ENCODE data around the gene PREP.

PREP gene

DNA sequence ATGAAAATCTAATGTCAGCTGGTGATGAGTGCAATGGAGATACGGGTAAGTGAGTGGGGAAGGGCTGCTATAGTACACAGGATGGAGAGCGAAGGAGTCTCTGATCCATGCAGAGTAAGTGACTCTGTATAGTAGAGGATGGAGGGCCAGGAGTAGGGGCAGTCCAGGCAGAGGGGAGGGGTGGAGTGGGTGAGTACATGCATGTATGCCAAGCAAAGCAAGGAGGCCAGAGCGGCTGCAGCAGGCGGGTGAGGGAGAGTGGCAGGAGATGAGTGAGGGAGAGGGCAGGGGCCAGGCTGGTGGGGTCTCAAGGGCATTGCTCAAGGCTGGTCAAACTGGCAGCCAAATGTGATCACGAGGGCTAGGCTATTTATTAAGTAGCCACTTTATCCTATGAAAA, 94.0 kb downstream of the PREP start:
- DNase-seq (ENCODE audit: low spot score): no peak

DNA sequence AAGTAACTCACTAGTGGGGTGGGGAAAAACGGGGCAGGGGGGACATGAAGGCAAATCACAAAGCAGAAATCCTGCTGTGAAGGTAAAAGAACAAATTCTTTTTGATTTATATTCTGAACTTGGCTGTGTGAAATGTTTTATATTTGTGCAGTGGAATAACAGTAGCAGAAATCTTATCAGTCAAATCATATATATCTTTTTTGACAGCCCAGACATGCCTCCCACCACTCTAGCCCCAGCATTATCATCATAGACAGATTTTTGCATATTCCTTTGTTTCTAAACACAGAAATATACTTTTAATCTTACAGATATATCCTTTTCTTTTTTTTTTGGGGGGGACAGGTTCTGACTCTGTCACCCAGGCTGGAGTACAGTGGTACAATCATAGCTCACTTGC, 97.4 kb downstream of the PREP start:
- no peak for DNase-seq (ENCODE audit: low spot score)

DNA sequence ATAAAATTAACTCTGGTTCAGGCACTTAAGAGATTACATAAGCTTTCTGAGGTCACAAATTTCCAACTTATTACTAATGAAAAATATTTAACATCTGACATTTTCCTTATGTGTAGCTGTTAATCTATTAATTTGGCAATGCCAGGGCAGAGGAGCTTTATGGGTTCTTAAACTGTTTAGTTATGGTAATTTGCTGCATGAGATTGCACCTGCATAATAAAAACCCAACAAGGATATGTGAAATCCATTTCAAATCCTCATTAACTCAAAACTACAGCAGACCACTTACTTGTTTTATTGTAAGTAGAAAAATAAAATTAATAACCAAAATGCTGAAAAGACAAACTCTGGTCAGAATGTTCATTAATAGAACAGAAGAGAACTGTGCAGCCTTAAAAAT, 98.1 kb downstream of the PREP start:
- no peak for DNase-seq (ENCODE audit: low spot score)

DNA sequence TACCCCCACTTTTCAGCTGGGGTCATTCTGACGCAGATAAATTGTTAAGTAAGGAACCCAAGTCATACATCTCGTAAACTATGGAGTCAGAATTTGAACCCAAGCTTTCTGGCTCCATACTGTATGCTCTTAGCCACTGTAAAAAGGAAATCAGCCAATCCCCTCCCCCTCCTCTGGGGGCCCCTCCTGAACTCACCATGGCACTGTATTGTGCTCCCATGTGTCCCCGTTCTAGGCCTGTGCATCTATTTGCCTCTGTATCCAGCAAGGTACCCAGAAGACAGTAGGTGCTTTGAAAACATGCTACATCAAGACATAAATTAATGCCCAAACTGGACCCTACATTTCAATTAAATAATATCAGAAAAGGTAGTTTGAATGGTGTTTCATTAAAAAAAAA, 98.5 kb downstream of the PREP start:
- no peak for DNase-seq (ENCODE audit: low spot score)

DNA sequence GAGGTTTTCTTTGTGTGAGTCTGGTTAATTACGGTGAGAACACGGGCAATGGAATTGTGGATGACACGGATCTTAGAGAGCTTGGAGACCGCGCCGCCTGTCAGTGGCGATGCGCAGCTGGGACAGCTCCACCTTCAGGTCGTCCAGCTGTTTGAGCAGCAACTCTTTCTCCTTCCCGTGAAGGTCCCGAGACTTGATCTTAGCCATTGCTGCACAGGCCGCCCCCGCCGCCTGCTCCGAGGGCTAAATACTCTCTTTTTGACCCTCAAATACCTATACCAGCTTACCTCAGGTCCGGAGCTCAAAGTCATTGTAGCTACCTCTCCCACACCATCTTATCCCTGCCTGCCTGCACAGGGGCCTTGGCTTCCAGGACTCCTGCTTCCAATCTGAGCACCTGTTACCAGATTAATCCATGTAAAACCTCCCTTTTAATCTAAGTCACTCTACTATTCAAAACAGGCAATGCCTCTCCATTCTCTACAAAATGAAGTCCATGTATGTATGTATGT, 100.2 kb downstream of the PREP start:
- no peak for DNase-seq (ENCODE audit: low spot score)

DNA sequence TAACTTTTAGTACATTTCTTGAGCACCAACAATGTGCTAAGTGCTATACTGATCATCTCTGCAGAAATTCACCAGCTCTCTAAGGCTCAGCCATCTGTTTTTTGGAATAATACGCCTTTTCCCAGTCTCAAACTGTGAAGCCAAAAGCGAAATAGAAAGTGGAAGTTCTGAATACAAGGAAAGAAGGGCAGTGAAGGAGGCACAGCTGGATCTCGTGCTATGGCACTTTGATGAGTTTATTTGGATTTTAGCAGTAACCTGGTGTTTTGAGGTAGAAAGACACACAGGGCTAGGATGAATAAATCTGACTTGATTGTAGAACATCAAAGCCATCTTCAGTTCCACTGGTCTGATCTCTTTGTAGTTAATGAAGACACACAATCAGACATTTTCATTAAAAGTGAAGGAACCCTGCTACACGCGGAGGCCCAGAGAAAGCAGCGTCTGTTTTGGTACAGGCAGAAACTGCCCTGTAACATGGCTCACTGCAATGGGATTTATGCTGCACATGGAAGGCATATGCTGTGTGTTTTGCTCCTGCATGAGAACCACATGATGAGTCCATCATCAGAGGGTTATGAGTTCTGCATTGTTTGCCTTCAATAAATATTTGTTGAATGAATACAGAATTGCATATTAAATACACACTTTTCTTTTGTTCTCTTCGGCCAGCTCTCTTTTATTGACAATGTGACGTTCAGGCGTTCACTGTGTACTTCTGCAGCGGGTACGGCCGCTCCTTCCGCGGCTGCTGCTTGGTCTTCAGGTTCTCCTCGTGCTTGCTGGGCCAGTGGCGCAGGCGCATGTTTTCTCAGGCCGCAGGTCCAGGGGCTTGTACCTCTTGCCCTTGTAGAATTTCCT, 100.9 kb downstream of the PREP start:
- no peak for DNase-seq (ENCODE audit: low spot score)

DNA sequence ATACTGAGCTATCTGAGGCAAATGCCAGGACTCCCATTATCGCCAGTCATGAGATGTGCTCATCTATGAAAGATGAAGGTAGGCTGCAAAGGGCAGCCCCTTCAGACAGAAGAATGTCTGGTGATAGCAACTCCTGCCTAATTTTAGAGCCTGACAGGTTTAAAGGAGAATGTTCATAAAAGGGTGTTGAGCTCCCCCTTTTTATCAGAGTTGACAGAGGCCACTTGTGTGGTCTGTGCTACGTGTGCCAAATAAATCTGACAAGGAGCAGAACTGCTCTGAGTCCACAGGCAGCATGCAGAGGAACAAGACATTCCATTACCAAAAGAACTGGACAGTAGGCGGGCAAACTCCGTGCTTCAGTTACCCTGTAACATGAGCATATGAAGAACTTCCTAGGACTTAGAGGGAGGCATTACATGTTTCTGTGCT, 101.8 kb downstream of the PREP start:
- no peak for DNase-seq (ENCODE audit: low spot score)

DNA sequence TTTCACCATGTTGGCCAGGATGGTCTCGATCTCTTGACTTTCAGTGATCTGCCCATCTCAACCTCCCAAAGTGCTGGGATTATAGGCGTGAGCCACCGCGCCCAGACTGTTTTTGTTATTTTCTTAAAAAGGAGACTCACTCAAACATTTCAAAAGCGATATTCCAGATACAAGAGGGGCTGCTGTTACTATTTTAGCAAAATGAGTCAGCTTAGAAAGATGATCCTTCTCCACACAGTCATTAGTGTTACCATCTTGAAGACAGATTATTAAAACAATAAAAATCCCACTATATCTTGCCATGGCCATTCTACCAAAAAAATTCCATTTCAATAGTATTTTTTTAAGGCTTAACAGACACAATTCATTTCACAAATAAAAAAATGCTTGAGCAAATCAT, 102.8 kb downstream of the PREP start:
- no peak for DNase-seq (ENCODE audit: low spot score)

DNA sequence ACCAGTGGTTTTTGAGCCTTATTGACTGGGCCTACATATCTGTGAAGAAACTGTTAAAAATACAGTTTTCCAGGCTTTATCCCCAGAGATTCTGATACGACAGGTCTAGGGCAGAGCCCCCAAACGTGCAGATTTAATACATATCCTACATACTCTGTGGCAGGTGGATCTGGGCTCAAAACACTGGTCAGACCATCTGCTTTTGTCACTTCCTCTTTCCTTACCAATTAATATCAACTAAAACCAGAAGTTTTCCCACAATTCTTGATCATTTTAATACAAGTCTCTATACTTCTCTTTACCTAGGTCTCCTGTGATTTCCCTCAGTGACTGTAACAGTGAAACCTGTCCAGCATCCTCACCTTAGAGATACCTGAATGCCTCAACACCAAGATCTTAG, 108.8 kb downstream of the PREP start:
- DNase-seq (ENCODE audit: low spot score): no peak

DNA sequence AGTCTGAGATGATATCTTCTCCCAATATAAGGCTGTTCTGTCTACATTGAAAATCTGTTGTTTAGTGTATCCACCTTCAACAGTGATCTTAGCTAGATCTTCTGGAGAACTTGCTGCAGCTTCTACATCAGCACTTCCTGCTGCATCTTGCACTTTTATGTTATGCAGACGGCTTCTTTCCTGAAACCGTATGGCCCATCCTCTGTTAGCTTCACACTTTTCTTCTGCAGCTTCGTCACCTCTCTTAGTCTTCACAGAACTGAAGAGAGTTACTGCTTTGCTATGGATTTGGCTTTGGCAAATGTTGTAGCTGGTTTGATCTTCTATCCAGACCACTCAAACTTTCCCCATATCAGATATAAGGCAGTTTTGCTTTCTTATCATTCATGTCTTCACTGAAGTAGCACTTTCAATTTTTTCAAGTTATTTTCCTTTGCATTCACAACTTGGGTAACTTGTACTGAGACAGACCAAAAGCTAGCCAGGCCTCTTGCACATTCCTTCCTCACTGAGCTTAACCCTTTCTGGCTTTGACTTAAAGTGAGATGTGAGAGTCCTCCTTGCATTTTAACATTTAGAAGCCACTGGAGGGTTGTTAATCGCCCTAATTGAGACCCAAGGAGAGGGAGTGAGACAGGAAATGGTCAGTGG, 110.1 kb downstream of the PREP start:
- DNase-seq (ENCODE audit: low spot score): no peak

DNA sequence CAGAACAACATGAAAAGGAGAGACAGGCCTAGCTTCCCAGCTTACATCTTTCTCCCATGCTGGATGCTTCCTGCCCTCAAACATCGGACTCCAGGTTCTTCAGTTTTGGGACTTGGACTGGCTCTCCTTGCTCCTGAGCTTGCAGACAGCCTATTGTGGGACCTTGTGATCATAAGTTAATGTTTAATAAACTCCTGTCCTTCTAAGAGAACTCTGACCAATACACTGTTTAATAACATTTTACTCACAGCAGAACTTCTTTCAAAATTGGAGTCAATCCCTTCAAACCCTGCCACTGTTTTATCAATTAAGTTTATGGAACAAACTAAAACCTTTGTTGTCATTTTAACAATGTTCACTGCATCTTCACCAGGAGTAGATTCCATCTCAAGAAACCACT, 111.4 kb downstream of the PREP start:
- DNase-seq (ENCODE audit: low spot score): peak; percentile 13

DNA sequence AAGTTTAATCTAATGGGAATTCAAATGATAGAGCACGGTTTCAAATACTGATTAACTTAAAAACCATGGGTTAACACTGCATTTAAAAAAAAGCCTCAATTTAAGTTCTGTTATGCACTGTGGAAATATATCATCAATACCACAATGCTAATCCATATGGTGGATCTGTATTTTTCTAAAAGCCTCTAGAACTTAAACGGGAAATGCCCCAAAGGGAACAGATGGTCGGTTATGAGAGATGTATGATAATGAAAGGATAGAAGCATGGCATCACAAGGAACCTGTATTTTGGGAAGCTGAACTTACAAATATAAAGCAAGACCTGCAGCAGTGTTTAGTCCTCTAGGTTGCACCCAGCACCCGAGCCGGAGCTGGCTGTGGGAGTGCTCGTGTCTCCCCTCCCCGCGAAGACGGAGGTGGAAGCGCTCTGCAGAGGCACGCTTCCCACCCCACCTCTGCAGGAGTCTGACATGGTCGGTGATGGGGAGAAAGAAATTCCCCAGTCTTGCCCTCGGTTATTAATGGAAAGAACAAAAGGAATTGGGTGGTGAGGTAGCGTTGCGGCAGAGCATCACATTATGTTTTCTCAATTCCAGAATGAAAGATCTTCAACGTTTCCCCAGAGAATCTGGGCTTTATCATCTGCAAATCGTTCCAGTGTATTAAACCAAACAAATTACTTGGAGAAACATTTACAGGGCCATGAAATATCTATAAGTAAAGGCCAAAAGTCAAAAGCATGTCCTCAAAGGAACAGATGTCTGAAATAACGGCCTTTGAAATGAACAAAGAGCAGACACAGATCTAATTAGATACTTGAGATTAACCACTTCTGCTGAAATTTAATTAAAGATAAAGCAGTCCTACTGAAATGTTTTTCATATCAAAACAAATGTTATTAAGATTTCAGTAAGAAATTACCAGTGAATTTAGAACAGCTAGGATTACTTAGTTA, 120.0 kb downstream of the PREP start:
- no peak for DNase-seq (ENCODE audit: low spot score)

DNA sequence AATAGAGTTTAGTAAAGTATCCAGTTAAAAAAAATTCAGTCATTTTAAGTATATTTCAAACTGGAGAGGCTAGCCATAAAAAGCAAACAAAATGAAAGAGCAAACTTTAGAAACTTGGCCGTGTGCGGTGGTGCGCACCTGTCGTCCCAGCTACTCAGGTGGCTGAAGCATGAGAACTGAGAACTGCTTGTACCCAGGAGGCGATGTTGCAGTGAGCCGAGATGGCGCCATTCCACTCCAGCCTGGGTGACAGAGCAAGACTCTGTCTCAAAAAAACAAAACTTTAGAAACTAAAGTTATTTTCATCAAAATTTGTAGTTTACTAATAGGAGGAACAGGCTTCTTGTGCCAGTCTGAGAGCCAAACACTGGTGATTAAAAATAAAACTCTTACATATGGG, 122.8 kb downstream of the PREP start:
- DNase-seq (ENCODE audit: low spot score): no peak

DNA sequence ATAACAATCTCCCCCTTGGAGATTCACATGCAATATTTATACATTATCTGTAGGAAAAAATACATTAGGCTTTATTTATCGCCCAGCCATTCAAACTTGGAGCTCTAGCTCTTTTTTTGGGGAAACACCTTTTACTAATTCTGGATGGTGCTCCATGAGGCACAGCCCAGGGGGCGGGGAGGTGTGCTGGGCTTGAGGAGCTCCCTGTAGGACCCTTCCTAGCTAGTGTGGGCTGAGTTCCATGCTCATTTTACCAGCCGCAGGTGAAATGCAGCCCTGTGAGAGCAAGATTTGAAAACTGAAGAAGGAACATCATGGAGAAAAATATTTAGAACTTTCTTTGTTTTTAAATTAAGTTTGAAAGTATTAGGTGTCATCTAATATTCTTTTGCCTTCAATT, 123.4 kb downstream of the PREP start:
- no peak for DNase-seq (ENCODE audit: low spot score)

DNA sequence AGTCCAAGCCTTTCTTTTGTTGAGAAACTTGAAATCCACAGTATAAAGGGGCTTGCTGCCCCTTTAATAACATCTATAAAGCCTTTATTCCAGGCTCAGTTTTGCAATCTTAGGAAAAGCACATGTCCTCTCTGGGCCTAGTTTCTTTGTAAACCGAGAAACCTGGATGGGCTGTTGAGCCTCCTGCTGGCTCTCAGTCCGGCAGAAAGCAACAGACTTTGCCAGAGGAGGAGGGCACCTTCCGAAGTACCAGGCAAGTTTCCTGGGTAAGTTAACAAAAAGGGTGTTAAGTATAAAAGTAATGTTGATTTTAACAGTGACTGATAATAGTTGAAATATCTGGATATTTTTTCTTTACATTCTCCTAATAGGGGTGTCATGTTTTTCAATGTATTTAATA, 124.1 kb downstream of the PREP start:
- DNase-seq (ENCODE audit: low spot score): no peak

DNA sequence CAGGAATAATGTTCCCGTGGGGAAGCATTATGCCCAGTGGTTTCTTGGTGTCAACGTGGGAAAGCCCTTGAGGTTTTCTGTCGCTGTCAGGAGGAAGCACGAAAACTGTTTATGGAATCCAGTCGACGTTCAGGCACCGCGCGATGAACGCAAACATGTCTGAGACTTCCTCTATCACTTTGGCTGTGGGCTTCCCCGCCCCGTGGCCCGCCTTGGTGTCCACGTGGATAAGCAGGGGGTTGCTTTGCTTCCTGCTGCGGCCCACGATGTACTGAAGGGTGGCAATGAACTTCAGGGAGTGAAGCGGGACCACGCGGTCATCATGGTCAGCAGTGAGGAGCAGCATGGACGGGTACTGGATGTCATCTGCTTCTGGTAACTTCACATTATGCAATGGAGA, 124.8 kb downstream of the PREP start:
- DNase-seq (ENCODE audit: low spot score): no peak

DNA sequence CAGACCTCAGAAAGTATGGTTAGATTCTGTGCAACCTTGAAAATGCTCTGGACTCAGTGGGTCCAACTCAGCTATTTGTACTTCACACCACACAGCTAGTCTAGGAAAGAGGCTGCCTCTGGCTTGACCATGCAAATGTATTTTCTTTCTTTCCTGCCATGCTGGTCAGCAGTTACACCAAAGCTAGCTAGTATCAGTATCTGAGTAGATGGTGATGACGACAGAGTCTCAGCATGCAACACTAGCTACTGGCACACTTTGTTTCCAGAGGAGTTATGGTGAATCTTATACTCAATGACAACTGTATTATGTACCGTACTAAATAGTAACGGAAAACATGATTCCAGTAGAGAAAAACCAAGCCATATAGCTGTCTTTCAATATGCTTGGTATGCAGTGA, 126.5 kb downstream of the PREP start:
- DNase-seq (ENCODE audit: low spot score): no peak

DNA sequence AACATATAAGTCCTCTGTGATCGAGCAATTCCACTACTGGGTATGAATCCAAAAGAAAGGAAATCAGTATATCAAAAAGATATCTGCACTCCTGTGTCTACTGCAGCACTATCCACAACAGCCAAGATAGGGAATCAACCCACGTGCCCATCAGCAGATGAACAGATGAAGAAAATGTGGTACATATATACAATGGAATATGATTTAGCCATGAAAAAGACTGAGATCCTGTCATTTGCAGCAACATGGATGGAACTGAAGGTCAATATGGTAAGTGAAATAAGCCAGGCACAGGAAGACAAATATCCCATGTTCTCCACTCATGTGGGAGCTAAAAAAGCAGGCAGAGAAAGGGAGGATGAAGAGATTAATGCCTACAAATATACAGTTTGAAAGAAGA, 127.3 kb downstream of the PREP start:
- no peak for DNase-seq (ENCODE audit: low spot score)

DNA sequence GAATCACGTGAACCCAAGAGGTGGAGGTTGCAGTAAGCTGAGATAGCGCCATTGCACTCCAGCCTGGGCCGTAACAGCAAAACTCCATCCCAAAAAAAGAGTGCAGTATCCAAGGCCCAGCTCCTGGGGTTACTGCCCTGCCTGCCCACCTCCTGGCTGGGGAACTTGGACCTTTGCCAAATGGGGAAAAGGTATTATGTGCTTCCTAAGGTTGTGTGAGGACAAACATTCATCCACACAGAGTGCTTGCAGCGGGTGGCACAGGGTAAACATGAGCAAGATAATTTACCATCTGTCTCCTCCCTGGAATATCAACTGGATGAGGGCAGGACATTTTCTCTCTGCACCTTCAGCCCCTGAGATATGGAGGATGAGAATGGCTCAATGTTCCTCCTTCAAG, 128.2 kb downstream of the PREP start:
- no peak for DNase-seq (ENCODE audit: low spot score)

DNA sequence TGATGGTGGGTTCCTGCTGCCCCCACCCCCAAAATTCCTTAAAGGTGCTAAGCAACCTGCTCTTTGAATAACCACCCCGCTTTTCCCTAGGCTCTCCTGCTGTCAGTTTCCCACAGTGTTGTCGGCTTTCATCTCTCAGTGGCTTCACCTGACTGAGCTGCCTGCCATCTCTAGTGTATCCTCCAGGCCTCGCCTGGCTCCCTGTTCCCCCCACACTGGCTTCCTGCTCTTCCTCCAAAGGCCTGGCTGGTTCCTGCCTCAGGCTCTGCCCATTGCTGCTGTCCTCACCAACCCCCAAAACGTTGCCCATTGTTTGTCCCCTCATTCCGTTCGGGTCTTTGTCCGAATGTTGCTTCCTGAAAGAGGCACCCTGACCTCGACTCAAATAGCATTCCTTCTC, 129.3 kb downstream of the PREP start:
- DNase-seq (ENCODE audit: low spot score): no peak

DNA sequence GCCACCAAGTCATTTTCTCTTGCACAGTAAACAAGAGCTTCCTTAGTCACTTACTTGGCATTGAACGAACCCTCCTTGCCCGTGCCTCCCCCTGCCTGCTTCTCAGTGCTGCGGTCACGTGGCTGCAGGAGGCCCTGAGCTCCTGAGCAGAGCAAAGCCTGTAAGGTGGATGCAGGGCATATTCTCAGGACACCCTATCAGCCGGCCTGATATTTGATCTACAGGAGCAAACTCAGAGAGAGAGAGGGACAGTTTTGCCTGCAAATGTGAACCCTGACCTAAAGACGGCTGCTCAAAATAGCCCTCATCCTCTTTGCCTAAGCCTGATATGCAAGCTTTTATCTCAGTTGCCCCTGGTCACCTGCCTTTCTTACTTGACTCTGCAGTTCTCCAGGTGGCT, 130.1 kb downstream of the PREP start:
- peak; percentile 48 for DNase-seq (ENCODE audit: low spot score)

DNA sequence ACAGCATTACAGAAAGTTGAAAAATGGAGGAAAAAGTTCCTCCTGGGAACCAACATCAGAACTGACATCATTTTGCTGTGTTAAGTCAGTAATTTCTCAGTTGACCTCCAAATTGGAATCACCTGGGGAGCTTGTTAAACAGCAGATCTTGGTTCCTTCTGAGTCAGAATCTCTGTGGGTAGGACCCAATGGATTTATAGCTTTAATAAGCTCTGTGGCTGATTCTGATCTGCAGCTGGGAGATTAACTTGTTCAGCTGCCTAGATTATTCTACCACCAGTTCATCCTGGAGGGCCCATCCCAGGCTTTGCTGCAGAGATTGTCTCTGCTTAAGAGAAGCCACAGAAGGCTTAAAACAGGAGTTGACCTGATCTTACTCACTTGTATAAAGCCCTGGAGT, 132.4 kb downstream of the PREP start:
- DNase-seq (ENCODE audit: low spot score): no peak
